ENCODE data around the gene R3HDM2. TPM values are rescaled to one million over a fixed set of nuclear protein-coding genes. Genes with fewer than 3 reads are reported as not detected.

The R3HDM2 gene
- total RNA-seq, 1 experiment from 2014 or later = 34.7 TPM

DNA sequence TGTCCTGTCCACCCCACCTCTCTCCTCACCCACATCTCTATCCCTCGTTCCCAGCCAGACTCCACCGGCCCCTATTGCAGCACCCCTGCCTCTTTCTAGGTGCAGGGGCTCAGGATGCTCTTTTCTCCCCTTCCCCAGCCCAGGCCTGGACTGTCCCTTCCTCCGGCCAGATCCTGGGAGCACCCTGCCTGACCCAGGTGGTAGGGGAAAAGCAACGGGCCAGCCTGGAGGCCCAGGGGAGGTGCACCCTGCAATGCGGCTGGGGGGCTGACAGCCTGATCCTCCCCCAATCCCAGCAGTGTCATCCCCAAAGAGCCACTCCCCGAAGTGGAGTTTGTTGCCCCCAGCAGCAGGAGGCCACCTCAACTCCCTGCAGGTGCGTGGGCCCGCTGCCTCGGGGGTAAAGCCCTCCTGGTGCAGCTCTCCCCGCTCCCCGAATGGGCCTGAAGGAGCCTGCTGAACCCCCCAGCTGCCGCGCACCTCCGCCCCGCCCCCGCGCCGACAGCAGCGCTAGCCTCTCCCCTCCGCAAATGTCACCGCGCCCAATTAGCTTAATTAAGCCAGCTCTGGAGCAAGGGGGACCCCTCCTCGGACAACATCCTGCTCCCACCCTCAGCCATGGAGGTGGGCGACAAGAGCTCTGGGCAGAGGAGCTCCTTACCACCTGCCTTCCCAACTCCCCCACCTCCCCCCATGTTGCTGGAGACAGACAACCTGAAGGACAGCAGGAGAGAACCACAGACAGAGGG lies 209.5 kb downstream of the R3HDM2 start:
- Mint-ChIP-seq H3K36me3 (no peaks in the 10 kb centered on the region), H3K27ac (no peak overlapping the region), H3K4me1 (peaks cover 52% of the 10 kb centered on the region), H3K9me3 (no peaks in the 10 kb centered on the region), H3K27me3 (ENCODE audit: low read depth) (peaks cover 94% of the 10 kb centered on the region), H3K4me3 (peak overlapping the region; percentile 51)
- TF ChIP-seq SMAD3 (CRISPR knock-in tag; IDR thresholded peaks at IDR 0.05; ENCODE audit: borderline replicate concordance) (no peak), HMGA2 (CRISPR knock-in tag; IDR thresholded peaks at IDR 0.05) (no peak), ZNF219 (CRISPR knock-in tag; IDR thresholded peaks at IDR 0.05; ENCODE audit: borderline replicate concordance) (no peak), ESRRA (CRISPR knock-in tag; IDR thresholded peaks at IDR 0.05; ENCODE audit: borderline replicate concordance) (no peak), ZNF232 (CRISPR knock-in tag; IDR thresholded peaks at IDR 0.05) (no peak), RELA (CRISPR knock-in tag; IDR thresholded peaks at IDR 0.05; ENCODE audit: borderline replicate concordance) (no peak), TEAD1 (CRISPR knock-in tag; IDR thresholded peaks at IDR 0.05) (no peak), ZNF416 (CRISPR knock-in tag; IDR thresholded peaks at IDR 0.05) (no peak)
- TF ChIP-seq, protein P1, sequence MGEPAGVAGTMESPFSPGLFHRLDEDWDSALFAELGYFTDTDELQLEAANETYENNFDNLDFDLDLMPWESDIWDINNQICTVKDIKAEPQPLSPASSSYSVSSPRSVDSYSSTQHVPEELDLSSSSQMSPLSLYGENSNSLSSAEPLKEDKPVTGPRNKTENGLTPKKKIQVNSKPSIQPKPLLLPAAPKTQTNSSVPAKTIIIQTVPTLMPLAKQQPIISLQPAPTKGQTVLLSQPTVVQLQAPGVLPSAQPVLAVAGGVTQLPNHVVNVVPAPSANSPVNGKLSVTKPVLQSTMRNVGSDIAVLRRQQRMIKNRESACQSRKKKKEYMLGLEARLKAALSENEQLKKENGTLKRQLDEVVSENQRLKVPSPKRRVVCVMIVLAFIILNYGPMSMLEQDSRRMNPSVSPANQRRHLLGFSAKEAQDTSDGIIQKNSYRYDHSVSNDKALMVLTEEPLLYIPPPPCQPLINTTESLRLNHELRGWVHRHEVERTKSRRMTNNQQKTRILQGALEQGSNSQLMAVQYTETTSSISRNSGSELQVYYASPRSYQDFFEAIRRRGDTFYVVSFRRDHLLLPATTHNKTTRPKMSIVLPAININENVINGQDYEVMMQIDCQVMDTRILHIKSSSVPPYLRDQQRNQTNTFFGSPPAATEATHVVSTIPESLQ (CRISPR knock-in tag; IDR thresholded peaks at IDR 0.05) = no peak
- TF ChIP-seq, protein P2, sequence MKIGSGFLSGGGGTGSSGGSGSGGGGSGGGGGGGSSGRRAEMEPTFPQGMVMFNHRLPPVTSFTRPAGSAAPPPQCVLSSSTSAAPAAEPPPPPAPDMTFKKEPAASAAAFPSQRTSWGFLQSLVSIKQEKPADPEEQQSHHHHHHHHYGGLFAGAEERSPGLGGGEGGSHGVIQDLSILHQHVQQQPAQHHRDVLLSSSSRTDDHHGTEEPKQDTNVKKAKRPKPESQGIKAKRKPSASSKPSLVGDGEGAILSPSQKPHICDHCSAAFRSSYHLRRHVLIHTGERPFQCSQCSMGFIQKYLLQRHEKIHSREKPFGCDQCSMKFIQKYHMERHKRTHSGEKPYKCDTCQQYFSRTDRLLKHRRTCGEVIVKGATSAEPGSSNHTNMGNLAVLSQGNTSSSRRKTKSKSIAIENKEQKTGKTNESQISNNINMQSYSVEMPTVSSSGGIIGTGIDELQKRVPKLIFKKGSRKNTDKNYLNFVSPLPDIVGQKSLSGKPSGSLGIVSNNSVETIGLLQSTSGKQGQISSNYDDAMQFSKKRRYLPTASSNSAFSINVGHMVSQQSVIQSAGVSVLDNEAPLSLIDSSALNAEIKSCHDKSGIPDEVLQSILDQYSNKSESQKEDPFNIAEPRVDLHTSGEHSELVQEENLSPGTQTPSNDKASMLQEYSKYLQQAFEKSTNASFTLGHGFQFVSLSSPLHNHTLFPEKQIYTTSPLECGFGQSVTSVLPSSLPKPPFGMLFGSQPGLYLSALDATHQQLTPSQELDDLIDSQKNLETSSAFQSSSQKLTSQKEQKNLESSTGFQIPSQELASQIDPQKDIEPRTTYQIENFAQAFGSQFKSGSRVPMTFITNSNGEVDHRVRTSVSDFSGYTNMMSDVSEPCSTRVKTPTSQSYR (CRISPR knock-in tag; IDR thresholded peaks at IDR 0.05) = no peak
- TF ChIP-seq, protein P3, sequence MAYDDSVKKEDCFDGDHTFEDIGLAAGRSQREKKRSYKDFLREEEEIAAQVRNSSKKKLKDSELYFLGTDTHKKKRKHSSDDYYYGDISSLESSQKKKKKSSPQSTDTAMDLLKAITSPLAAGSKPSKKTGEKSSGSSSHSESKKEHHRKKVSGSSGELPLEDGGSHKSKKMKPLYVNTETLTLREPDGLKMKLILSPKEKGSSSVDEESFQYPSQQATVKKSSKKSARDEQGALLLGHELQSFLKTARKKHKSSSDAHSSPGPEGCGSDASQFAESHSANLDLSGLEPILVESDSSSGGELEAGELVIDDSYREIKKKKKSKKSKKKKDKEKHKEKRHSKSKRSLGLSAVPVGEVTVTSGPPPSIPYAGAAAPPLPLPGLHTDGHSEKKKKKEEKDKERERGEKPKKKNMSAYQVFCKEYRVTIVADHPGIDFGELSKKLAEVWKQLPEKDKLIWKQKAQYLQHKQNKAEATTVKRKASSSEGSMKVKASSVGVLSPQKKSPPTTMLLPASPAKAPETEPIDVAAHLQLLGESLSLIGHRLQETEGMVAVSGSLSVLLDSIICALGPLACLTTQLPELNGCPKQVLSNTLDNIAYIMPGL (CRISPR knock-in tag; IDR thresholded peaks at IDR 0.05) = 0 out of 2 replicates have a peak, but pooled peaks have one; percentile 21
- TF ChIP-seq, protein P4, sequence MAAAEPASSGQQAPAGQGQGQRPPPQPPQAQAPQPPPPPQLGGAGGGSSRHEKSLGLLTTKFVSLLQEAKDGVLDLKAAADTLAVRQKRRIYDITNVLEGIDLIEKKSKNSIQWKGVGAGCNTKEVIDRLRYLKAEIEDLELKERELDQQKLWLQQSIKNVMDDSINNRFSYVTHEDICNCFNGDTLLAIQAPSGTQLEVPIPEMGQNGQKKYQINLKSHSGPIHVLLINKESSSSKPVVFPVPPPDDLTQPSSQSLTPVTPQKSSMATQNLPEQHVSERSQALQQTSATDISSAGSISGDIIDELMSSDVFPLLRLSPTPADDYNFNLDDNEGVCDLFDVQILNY (CRISPR knock-in tag; IDR thresholded peaks at IDR 0.05) = 0 out of 2 replicates have a peak, but pooled peaks have one; percentile 23
- TF ChIP-seq, protein P5, sequence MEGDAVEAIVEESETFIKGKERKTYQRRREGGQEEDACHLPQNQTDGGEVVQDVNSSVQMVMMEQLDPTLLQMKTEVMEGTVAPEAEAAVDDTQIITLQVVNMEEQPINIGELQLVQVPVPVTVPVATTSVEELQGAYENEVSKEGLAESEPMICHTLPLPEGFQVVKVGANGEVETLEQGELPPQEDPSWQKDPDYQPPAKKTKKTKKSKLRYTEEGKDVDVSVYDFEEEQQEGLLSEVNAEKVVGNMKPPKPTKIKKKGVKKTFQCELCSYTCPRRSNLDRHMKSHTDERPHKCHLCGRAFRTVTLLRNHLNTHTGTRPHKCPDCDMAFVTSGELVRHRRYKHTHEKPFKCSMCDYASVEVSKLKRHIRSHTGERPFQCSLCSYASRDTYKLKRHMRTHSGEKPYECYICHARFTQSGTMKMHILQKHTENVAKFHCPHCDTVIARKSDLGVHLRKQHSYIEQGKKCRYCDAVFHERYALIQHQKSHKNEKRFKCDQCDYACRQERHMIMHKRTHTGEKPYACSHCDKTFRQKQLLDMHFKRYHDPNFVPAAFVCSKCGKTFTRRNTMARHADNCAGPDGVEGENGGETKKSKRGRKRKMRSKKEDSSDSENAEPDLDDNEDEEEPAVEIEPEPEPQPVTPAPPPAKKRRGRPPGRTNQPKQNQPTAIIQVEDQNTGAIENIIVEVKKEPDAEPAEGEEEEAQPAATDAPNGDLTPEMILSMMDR (IDR thresholded peaks at IDR 0.05) = no peak
- TF ChIP-seq, protein P6, sequence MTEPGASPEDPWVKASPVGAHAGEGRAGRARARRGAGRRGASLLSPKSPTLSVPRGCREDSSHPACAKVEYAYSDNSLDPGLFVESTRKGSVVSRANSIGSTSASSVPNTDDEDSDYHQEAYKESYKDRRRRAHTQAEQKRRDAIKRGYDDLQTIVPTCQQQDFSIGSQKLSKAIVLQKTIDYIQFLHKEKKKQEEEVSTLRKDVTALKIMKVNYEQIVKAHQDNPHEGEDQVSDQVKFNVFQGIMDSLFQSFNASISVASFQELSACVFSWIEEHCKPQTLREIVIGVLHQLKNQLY (CRISPR knock-in tag; IDR thresholded peaks at IDR 0.05) = no peak
- CTCF ChIA-PET = interaction anchor here (1.1 to 10.4 kb wide), 3 partner anchors 9 to 238 kb away, joined by 3 to 660 read pairs (median 8); partner anchors contain the start of genes GLI1, SHMT2 and STAC3
- no peak for ATAC-seq
- POLR2A ChIA-PET = interaction anchor here (0.7 to 7.6 kb wide), 2 partner anchors 9 to 18 kb away, joined by 4 to 97 read pairs; a partner anchor contains a TSS
- DNase-seq (ENCODE audit: low spot score) = no peak

Data from WTC11 (cell line).